ENCODE results near the gene MKLN1.

Gene MKLN1

GRCh38 chr7:131524703-131525102 is 197.0 kb downstream of the MKLN1 start:
- no peak for DNase-seq

GRCh38 chr7:131525820-131526219 is 198.1 kb downstream of the MKLN1 start:
- DNase-seq, result peak; percentile 64

- no peak for DNase-seq
Observed at GRCh38 chr7:131527456-131527855, 199.8 kb downstream of the MKLN1 start.

GRCh38 chr7:131529179-131529578 is 201.5 kb downstream of the MKLN1 start:
- DNase-seq, result no peak

- no peak for DNase-seq
Observed at GRCh38 chr7:131529617-131530016, 201.9 kb downstream of the MKLN1 start.

GRCh38 chr7:131530137-131530536 is 202.5 kb downstream of the MKLN1 start:
- DNase-seq, result no peak

- no peak for DNase-seq
Observed at GRCh38 chr7:131532570-131533091, 205.0 kb downstream of the MKLN1 start.

- no peak for DNase-seq
Observed at GRCh38 chr7:131533151-131533559, 205.5 kb downstream of the MKLN1 start.

GRCh38 chr7:131533566-131534561 is 206.2 kb downstream of the MKLN1 start:
- DNase-seq, result no peak

- no peak for DNase-seq
Observed at GRCh38 chr7:131536361-131536849, 208.7 kb downstream of the MKLN1 start.

- DNase-seq, result peak; percentile 32
Observed at GRCh38 chr7:131537571-131537978, 209.9 kb downstream of the MKLN1 start.

- DNase-seq, result peak; percentile 72
Observed at GRCh38 chr7:131538071-131538812, 210.6 kb downstream of the MKLN1 start.

- peak; percentile 40 for DNase-seq
Observed at GRCh38 chr7:131538813-131539179, 211.1 kb downstream of the MKLN1 start.

- peak; percentile 31 for DNase-seq
Observed at GRCh38 chr7:131540491-131541162, 213.0 kb downstream of the MKLN1 start.

GRCh38 chr7:131543298-131543697 is 215.6 kb downstream of the MKLN1 start:
- no peak for DNase-seq

- no peak for DNase-seq
Observed at GRCh38 chr7:131544021-131544420, 216.3 kb downstream of the MKLN1 start.

GRCh38 chr7:131544449-131545301 is 217.0 kb downstream of the MKLN1 start:
- peak; percentile 73 for DNase-seq

- peak; percentile 18 for DNase-seq
Observed at GRCh38 chr7:131546126-131546525, 218.4 kb downstream of the MKLN1 start.

Measured in fibroblast of skin of back (primary cell).